Heart right ventricle (tissue), 16 donors: ENCODE measurements around the gene PDPN. TPM values are rescaled to one million over a fixed set of nuclear protein-coding genes. Genes with fewer than 3 reads are reported as not detected.

ENCODE experiments used
- ATAC-seq, 8 donors: fragments of 200-7000 bp; cut with Tn5 transposase; one replicate each; pipeline ENCODE4 v1.9.1; 2020; ENCODE audit warnings: mild to moderate bottlenecking in 8 of 8, moderate library complexity in 8 of 8, moderate number of reproducible peaks in 1 of 8
- DNase-seq, 2 donors: peaks; one replicate each; pipeline ENCODE4 v3.0.0-alpha.2; 2020
- H3K27ac ChIP-seq, 10 donors: fragments of 200-600 bp; sonication (generic) in 2 of 10; one replicate each; pipeline versions ENCODE4 v1.5.0 to v1.8.0; 2020 to 2022; ENCODE audit warnings: mild to moderate bottlenecking in 3 of 10
- H3K27me3 ChIP-seq, 7 donors: fragments of 200-600 bp; one replicate each; pipeline ENCODE4 v1.8.0; 2021 to 2022; ENCODE audit warnings: mild to moderate bottlenecking in 2 of 7
- H3K36me3 ChIP-seq, 9 donors: fragments of 200-600 bp; sonication (generic) in 1 of 9; one replicate each; pipeline versions ENCODE4 v1.5.0 to v1.8.0; 2020 to 2022; ENCODE audit warnings: mild to moderate bottlenecking in 2 of 9
- H3K4me1 ChIP-seq, 9 donors: fragments of 200-600 bp; sonication (generic) in 1 of 9; one replicate each; pipeline versions ENCODE4 v1.5.0 to v1.8.0; 2020 to 2022; ENCODE audit warnings: mild to moderate bottlenecking in 4 of 9
- H3K4me3 ChIP-seq, 10 donors: fragments of 200-600 bp; sonication (generic) in 2 of 10; one replicate each; pipeline versions ENCODE4 v1.5.0 to v1.8.0; 2020 to 2022; ENCODE audit warnings: mild to moderate bottlenecking in 7 of 10, moderate library complexity in 2 of 10
- H3K9me3 ChIP-seq, 11 donors: fragments of 200-600 bp in 10 of 11; sonication (generic) in 2 of 11; one replicate each; pipeline versions ENCODE4 v1.5.0 to v1.8.0; 2013 to 2022; ENCODE audit warnings: mild to moderate bottlenecking in 2 of 11, control low read depth in 1 of 11, moderate library complexity in 1 of 11
- WGBS, 2 donors: extraction: QIAGEN DNeasy Blood & Tissue Kit; methylation state at CpG; one replicate each; pipeline ENCODE4 v1.1.7; 2013; ENCODE audit warnings: inconsistent platforms in 1 of 2; 5-methylcytosine and 5-hydroxymethylcytosine counted together
- intact Hi-C, 10 donors: fragments of 100-400 bp; cut with DNase I; formaldehyde crosslinking; loops; one replicate each; pipeline versions ENCODE4 v1.11.1 to v1.14.2; 2022
- polyA plus RNA-seq, 2 donors: library from polyadenylated mRNA; stranded (reverse); fragments of 200-250 nt; gene quantifications; one replicate each; pipeline ENCODE4 v1.2.3, GENCODE V29; 2013
- total RNA-seq, 10 donors: library from RNA; stranded (reverse); fragmentation: NEBNext Ultra II Directional in 3 of 10; extraction: Animal tissue kit (Norgen Biotek cat#: 25700) in 3 of 10; gene quantifications; one replicate each; pipeline versions ENCODE4 v1.2.1 to v1.2.4, GENCODE V29; 2021 to 2023
- TF ChIP-seq, protein P1 (sequence below), 9 donors: fragments of 200-600 bp; sonication (generic) in 2 of 9; IDR thresholded peaks; one replicate each; pipeline versions ENCODE4 v1.5.0 to v1.8.0; 2021 to 2022; ENCODE audit warnings: antibody characterized with exemption in 9 of 9, mild to moderate bottlenecking in 5 of 9, moderate library complexity in 1 of 9
- donor health status: Arrhythmogenic right ventricular cardiomyopathy.
- donor health status: ischemic (EF 13 %, LVEDD 7.1; RV severe dilation, severe dysfunction).
- donor health status: healthy with polysubstance abuse.
- donor health status: DM: no; HTN: yes; CAD: no.
- donor health status: DM: no; HTN: no; CAD: no.
- donor health status: ischemic (EF 25% LVEDD 6.9; RV normal size, moderate dysfunction).
- donor health status: ischemic (EF 25% LVEDD 5.7; RV mildly dilated, moderate dysfunction).
- donor health status: healthy.
- donor health status: DM: yes; HTN: yes; CAD: no.
- donor health status: Ischemic cardiomyopathy.
- donor health status: ischemic (EF 35%, LVEDD 5.7; RV mildly dilated, moderate dysfunction).
- donor health status: nonischemic (EF 11% LVEDD 7.7; RV severe dilation, severe dysfunction).
- donor health status: DM: yes; HTN: yes; CAD: no.
- donor health status: PGD.
- donor health status: ischemic (EF 29% LVEDD 5.4; RV normal size, mild dysfunction).
- donor health status: nonischemic (EF 23%, LVEDD 6.1; RV moderate dilation, normal function).

PDPN gene
- total and polyA plus RNA-seq, 12 donors: 4.4 to 165 (median 27.9) TPM

DNA sequence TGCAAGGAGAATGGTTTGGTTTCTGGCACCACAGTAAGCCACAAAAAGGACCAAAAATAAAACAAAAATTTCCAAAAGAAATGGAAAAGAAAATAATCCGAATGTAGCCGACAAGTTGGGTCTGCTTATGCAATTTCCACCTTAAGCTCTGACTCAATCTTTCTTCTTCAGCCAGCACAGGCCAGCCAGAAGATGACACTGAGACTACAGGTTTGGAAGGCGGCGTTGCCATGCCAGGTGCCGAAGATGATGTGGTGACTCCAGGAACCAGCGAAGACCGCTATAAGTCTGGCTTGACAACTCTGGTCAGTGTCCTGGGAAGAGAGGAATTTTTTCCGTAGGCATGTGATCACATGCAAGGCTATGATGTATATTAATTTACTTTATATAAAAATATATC is 23.4 kb downstream of the PDPN start:
- H3K4me1 ChIP-seq: peaks cover 0 to 6% (median 0%) of the 10 kb centered on the region in 9 donors
- H3K27ac ChIP-seq: no peak overlapping the region
- H3K9me3 ChIP-seq: no peaks in the 10 kb centered on the region
- intact Hi-C loops: no loop called here
- ATAC-seq (no peak), DNase-seq (no peak)
- TF ChIP-seq, protein P1, sequence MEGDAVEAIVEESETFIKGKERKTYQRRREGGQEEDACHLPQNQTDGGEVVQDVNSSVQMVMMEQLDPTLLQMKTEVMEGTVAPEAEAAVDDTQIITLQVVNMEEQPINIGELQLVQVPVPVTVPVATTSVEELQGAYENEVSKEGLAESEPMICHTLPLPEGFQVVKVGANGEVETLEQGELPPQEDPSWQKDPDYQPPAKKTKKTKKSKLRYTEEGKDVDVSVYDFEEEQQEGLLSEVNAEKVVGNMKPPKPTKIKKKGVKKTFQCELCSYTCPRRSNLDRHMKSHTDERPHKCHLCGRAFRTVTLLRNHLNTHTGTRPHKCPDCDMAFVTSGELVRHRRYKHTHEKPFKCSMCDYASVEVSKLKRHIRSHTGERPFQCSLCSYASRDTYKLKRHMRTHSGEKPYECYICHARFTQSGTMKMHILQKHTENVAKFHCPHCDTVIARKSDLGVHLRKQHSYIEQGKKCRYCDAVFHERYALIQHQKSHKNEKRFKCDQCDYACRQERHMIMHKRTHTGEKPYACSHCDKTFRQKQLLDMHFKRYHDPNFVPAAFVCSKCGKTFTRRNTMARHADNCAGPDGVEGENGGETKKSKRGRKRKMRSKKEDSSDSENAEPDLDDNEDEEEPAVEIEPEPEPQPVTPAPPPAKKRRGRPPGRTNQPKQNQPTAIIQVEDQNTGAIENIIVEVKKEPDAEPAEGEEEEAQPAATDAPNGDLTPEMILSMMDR (IDR thresholded peaks at IDR 0.05): no peak
- H3K27me3 ChIP-seq: no peaks in the 10 kb centered on the region
- peaks cover 0 to 15% (median 0%) of the 10 kb centered on the region in 9 donors for H3K36me3 ChIP-seq
- WGBS, 2 donors: 87 to 88% methylated on average over 8 of the region's 8 CpGs
- no peak overlapping the region for H3K4me3 ChIP-seq

DNA sequence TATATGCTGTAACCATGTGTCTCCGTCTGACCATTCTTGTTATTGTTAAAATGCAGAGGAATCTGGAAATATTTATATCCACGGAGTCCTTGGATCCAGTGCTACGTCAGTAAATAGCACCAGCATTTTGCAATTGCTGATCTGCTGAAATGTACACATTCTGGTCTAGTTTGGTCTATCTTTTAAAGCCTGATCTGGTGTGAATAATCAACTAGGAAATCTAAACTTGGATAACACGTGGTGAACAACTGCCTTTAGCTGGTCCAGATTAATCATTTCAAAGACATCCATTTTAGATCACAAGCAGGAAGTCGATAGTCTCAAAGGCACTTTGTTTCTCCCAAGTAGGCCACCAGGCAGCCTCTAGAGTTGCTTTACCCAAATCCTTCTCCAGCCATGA is 32.6 kb downstream of the PDPN start:
- intact Hi-C loops: no loop called here
- 79 to 83% methylated on average over 5 of the region's 5 CpGs for WGBS, 2 donors
- TF ChIP-seq, protein P1 (IDR thresholded peaks at IDR 0.05): no peak
- Histone ChIP-seq H3K9me3 (no peaks in the 10 kb centered on the region), H3K36me3 (peaks cover 0 to 29% (median 0%) of the 10 kb centered on the region in 9 donors), H3K27me3 (no peaks in the 10 kb centered on the region), H3K4me3 (no peak overlapping the region), H3K4me1 (peaks cover 0 to 9% (median 0%) of the 10 kb centered on the region in 9 donors), H3K27ac (no peak overlapping the region)
- DNase-seq: no peak
- no peak for ATAC-seq

GRCh38 chr1:13617108-13617507 is 33.5 kb downstream of the PDPN start:
- Histone ChIP-seq H3K9me3 (no peaks in the 10 kb centered on the region), H3K36me3 (peaks cover 0 to 29% (median 0%) of the 10 kb centered on the region in 9 donors), H3K27ac (no peak overlapping the region), H3K4me1 (peaks cover 0 to 9% (median 0%) of the 10 kb centered on the region in 9 donors), H3K4me3 (no peak overlapping the region), H3K27me3 (no peaks in the 10 kb centered on the region)
- ATAC-seq (no peak), DNase-seq (no peak)
- TF ChIP-seq, protein P1 (IDR thresholded peaks at IDR 0.05): no peak
- intact Hi-C loops: no loop called here
- 84 to 86% methylated on average over 4 of the region's 4 CpGs for WGBS, 2 donors

GRCh38 chr1:13617773-13618172 is 34.1 kb downstream of the PDPN start:
- Histone ChIP-seq H3K9me3 (no peaks in the 10 kb centered on the region), H3K36me3 (peaks cover 0 to 29% (median 0%) of the 10 kb centered on the region in 9 donors), H3K27ac (no peak overlapping the region), H3K27me3 (no peaks in the 10 kb centered on the region), H3K4me1 (peaks cover 0 to 9% (median 0%) of the 10 kb centered on the region in 9 donors), H3K4me3 (no peak overlapping the region)
- ATAC-seq (no peak), DNase-seq (no peak)
- WGBS, 2 donors: 92 to 97% methylated on average over 1 of the region's 1 CpG
- intact Hi-C loops: no loop called here
- TF ChIP-seq, protein P1 (IDR thresholded peaks at IDR 0.05): no peak
